ENCODE data around the gene NPAS3.

DNA sequence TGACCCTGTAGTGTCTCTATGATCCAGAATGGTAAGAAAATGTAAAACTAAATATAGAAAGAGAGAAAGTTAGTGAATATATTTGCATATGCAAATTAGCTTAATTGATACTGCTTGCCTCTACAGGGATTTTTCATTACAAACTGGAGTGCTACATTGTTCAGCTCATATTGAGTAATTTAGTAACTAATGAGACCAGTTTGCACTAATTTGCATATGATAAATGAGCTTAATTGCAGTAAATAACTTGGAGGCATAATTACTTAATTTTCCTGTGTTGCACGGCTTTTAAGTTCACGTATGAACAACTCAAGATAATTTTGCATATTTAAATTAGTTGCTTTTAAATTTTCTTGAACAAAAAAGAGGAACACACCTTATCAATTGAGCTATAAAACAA, 436.5 kb downstream of the NPAS3 start:
- TF ChIP-seq, protein P1, sequence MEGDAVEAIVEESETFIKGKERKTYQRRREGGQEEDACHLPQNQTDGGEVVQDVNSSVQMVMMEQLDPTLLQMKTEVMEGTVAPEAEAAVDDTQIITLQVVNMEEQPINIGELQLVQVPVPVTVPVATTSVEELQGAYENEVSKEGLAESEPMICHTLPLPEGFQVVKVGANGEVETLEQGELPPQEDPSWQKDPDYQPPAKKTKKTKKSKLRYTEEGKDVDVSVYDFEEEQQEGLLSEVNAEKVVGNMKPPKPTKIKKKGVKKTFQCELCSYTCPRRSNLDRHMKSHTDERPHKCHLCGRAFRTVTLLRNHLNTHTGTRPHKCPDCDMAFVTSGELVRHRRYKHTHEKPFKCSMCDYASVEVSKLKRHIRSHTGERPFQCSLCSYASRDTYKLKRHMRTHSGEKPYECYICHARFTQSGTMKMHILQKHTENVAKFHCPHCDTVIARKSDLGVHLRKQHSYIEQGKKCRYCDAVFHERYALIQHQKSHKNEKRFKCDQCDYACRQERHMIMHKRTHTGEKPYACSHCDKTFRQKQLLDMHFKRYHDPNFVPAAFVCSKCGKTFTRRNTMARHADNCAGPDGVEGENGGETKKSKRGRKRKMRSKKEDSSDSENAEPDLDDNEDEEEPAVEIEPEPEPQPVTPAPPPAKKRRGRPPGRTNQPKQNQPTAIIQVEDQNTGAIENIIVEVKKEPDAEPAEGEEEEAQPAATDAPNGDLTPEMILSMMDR (IDR thresholded peaks at IDR 0.05; ENCODE audit: insufficient read depth, low read length): no peak
- no peak for TF ChIP-seq REST (IDR thresholded peaks at IDR 0.05; ENCODE audit: insufficient replicate concordance, low read depth)

Measured in HL-60 (cell line).